DND-41 (cell line): ENCODE results near the gene TBC1D22B.

Experiments
- ATAC-seq: fragments of 200-7000 bp; cut with Tn5 transposase; 3 replicates; pipeline ENCODE4 v1.9.1; 2021; ENCODE audit warnings: low read depth; ENCODE audit not compliant: insufficient read depth
- DNase-seq: peaks from one replicate; pipeline ENCODE4 v3.0.0-alpha.2; 2020
- H2AFZ ChIP-seq: 2 replicates; pipeline ENCODE4 v1.6.0; 2012; ENCODE audit warnings: low read depth, low read length
- H3K27ac ChIP-seq: 2 replicates; pipeline ENCODE4 v1.5.1; 2012; ENCODE audit warnings: low read length, inconsistent platforms
- H3K27me3 ChIP-seq: fragments of 200-600 bp; sonication (generic); 2 replicates; pipeline ENCODE4 v1.6.0; 2012; ENCODE audit warnings: low read length, mild to moderate bottlenecking, inconsistent platforms; ENCODE audit not compliant: insufficient read depth, poor library complexity
- H3K36me3 ChIP-seq: 2 replicates; pipeline ENCODE4 v1.5.1; 2012; ENCODE audit warnings: low read length, inconsistent platforms; ENCODE audit not compliant: insufficient read depth
- H3K4me1 ChIP-seq: 2 replicates; pipeline ENCODE4 v1.5.1; 2012; ENCODE audit warnings: mild to moderate bottlenecking, low read length; ENCODE audit not compliant: insufficient read depth
- H3K4me2 ChIP-seq: 2 replicates; pipeline ENCODE4 v1.6.0; 2012; ENCODE audit warnings: mild to moderate bottlenecking, moderate library complexity, low read length, inconsistent platforms; ENCODE audit not compliant: insufficient read depth
- H3K4me3 ChIP-seq, 2 experiments: fragments of 200-600 bp in 1 of 2; shearing (Covaris generic) in 1 of 2; 2 replicates each; pipeline ENCODE4 v1.5.1; 2012 to 2016; ENCODE audit warnings: inconsistent platforms in 2 of 2, low read length in 2 of 2, mild to moderate bottlenecking in 2 of 2, low read depth in 1 of 2, moderate library complexity in 1 of 2
- H3K79me2 ChIP-seq: 2 replicates; pipeline ENCODE4 v1.6.0; 2012; ENCODE audit warnings: low read length, inconsistent platforms; ENCODE audit not compliant: insufficient read depth
- H3K9ac ChIP-seq: 2 replicates; pipeline ENCODE4 v1.6.0; 2012; ENCODE audit warnings: low read depth, mild to moderate bottlenecking, inconsistent platforms, low read length, moderate library complexity
- H3K9me3 ChIP-seq: 2 replicates; pipeline ENCODE4 v1.5.1; 2012; ENCODE audit warnings: low read length, moderate library complexity, mild to moderate bottlenecking, inconsistent platforms; ENCODE audit not compliant: insufficient read depth, severe bottlenecking
- H4K20me1 ChIP-seq: 2 replicates; pipeline ENCODE4 v1.6.0; 2012; ENCODE audit warnings: low read length; ENCODE audit not compliant: insufficient read depth
- CTCF ChIP-seq: IDR thresholded peaks from 2 replicates; pipeline ENCODE4 v1.5.1; 2012; ENCODE audit warnings: borderline replicate concordance, low read length, moderate library complexity, mild to moderate bottlenecking; ENCODE audit not compliant: poor library complexity, severe bottlenecking; ENCODE audit errors: extremely low read depth
- EZH2 ChIP-seq: IDR thresholded peaks from 3 replicates; pipeline ENCODE4 v1.6.1; 2012; ENCODE audit warnings: borderline replicate concordance, low read depth, mild to moderate bottlenecking, moderate library complexity, low read length, inconsistent platforms; ENCODE audit not compliant: severe bottlenecking

Gene TBC1D22B

GRCh38 chr6:37317312-37318038 is 59.9 kb downstream of the TBC1D22B start:
- H3K4me2 ChIP-seq: no peak overlapping the region
- no peaks in the 10 kb centered on the region for H3K9me3 ChIP-seq
- H3K36me3 ChIP-seq: peaks cover 100% of the 10 kb centered on the region
- DNase-seq (no peak), ATAC-seq (no peak)
- H2AFZ ChIP-seq: no peak overlapping the region
- no peak overlapping the region for H3K9ac ChIP-seq
- H4K20me1 ChIP-seq: no peaks in the 10 kb centered on the region
- no peak overlapping the region for H3K4me3 ChIP-seq
- H3K27me3 ChIP-seq: no peaks in the 10 kb centered on the region
- TF ChIP-seq CTCF (no peak), EZH2 (no peak)
- no peak overlapping the region for H3K27ac ChIP-seq
- H3K4me1 ChIP-seq: no peaks in the 10 kb centered on the region; the same call in 1 of the 2 replicates
- no peaks in the 10 kb centered on the region; the same call in 1 of the 2 replicates for H3K79me2 ChIP-seq

- Histone ChIP-seq H4K20me1 (no peaks in the 10 kb centered on the region), H3K36me3 (peaks cover 91% of the 10 kb centered on the region), H3K9me3 (no peaks in the 10 kb centered on the region), H3K4me2 (no peak overlapping the region), H3K27ac (no peak overlapping the region), H3K4me3 (no peak overlapping the region), H2AFZ (no peak overlapping the region), H3K27me3 (no peaks in the 10 kb centered on the region), H3K79me2 (no peaks in the 10 kb centered on the region; the same call in 1 of the 2 replicates), H3K9ac (no peak overlapping the region), H3K4me1 (no peaks in the 10 kb centered on the region; the same call in 1 of the 2 replicates)
- no peak for ATAC-seq
- no peak for DNase-seq
- no peak for TF ChIP-seq EZH2
- no peak for TF ChIP-seq CTCF
These were observed 61.6 kb downstream of the TBC1D22B start for GRCh38 chr6:37319156-37319555.

GRCh38 chr6:37319856-37320480 is 62.4 kb downstream of the TBC1D22B start:
- TF ChIP-seq CTCF: no peak
- Histone ChIP-seq H3K9ac (no peak overlapping the region), H3K36me3 (peaks cover 83% of the 10 kb centered on the region), H4K20me1 (no peaks in the 10 kb centered on the region), H3K27me3 (no peaks in the 10 kb centered on the region), H3K4me2 (no peak overlapping the region), H3K79me2 (no peaks in the 10 kb centered on the region; the same call in 1 of the 2 replicates), H3K27ac (no peak overlapping the region), H3K4me1 (no peaks in the 10 kb centered on the region; the same call in 1 of the 2 replicates), H3K4me3 (no peak overlapping the region), H2AFZ (no peak overlapping the region), H3K9me3 (no peaks in the 10 kb centered on the region)
- no peak for DNase-seq
- ATAC-seq: no peak
